Osteocyte (in vitro differentiated cells): ENCODE data around the gene CCS. TPM values are rescaled to one million over a fixed set of nuclear protein-coding genes. Genes with fewer than 3 reads are reported as not detected.

ENCODE experiments used
- DNase-seq: peaks from one replicate; pipeline ENCODE4 v3.0.0; 2021; ENCODE audit warnings: mixed read lengths; ENCODE audit not compliant: unreplicated experiment; ENCODE audit errors: extremely low spot score
- H3K27ac Mint-ChIP-seq: one replicate; pipeline ENCODE4 v1.8.0; 2021; ENCODE audit warnings: mild to moderate bottlenecking, mixed read lengths; ENCODE audit not compliant: unreplicated experiment
- H3K27me3 Mint-ChIP-seq: one replicate; pipeline ENCODE4 v1.8.0; 2021; ENCODE audit warnings: mixed read lengths; ENCODE audit not compliant: unreplicated experiment
- H3K36me3 Mint-ChIP-seq: one replicate; pipeline ENCODE4 v1.8.0; 2021; ENCODE audit warnings: mixed read lengths; ENCODE audit not compliant: unreplicated experiment
- H3K4me1 Mint-ChIP-seq: one replicate; pipeline ENCODE4 v1.8.0; 2021; ENCODE audit warnings: mixed read lengths; ENCODE audit not compliant: unreplicated experiment
- H3K4me3 Mint-ChIP-seq: one replicate; pipeline ENCODE4 v1.8.0; 2021; ENCODE audit warnings: mild to moderate bottlenecking, moderate library complexity, mixed read lengths; ENCODE audit not compliant: unreplicated experiment
- H3K9me3 Mint-ChIP-seq: one replicate; pipeline ENCODE4 v1.8.0; 2021; ENCODE audit warnings: mixed read lengths; ENCODE audit not compliant: unreplicated experiment
- CTCF ChIP-seq: fragments of 200-600 bp; sonication (generic); IDR thresholded peaks from 2 replicates; pipeline ENCODE4 v1.5.0; 2021; ENCODE audit warnings: antibody characterized with exemption, mild to moderate bottlenecking, moderate library complexity
- total RNA-seq: library from RNA; stranded (reverse); gene quantifications from 2 replicates; pipeline ENCODE4 v1.2.1, GENCODE V29; 2021

The CCS gene
- total RNA-seq, 1 donor from 2014 or later: 46.8 TPM

DNA sequence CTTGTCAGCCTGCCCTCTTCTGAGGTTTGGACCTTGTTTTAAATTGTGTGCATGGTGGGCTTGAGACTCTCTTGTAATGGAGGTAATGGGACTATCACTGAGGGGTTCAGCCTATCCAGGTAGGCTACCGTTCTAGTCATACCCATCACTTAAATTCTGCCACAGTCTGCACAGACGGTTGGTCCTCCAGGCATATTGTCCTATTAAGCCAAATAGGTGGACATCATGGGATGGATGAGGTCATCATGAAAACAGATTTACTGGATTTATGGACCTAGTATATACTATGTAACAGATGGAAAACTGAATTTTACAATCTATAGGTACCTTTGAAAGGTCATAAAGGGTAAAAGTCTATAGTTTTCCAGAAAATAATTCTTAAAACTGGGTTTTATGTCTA lies 36.4 kb downstream of the CCS start:
- no peak for DNase-seq
- Mint-ChIP-seq H3K4me3 (no peak overlapping the region), H3K4me1 (no peaks in the 10 kb centered on the region), H3K36me3 (peaks cover 37% of the 10 kb centered on the region), H3K27me3 (no peaks in the 10 kb centered on the region), H3K27ac (no peak overlapping the region), H3K9me3 (no peaks in the 10 kb centered on the region)
- TF ChIP-seq CTCF: no peak

DNA sequence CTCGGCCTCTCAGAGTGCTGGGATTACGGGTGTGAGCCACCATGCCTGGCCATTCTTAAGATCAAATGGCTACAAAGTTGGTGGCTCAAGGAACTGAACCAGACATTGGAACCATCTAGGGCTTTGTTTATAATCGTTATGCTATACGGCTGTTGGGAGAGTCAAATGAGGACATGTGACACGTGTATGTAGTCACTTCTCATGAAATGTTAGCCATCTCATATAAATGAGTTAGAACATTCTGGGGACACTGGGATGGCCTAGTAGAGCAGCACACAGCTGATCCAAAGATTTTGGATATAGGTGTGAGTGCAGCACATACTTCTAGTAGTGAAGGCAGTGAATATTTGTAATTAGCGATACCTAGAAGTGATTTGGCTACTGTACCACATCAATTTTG lies 38.9 kb downstream of the CCS start:
- peaks cover 26% of the 10 kb centered on the region for H3K36me3 Mint-ChIP-seq
- H3K9me3 Mint-ChIP-seq: no peaks in the 10 kb centered on the region
- peaks cover 4% of the 10 kb centered on the region for H3K4me1 Mint-ChIP-seq
- H3K4me3 Mint-ChIP-seq: no peak overlapping the region
- no peak for TF ChIP-seq CTCF
- H3K27ac Mint-ChIP-seq: no peak overlapping the region
- H3K27me3 Mint-ChIP-seq: no peaks in the 10 kb centered on the region
- DNase-seq: no peak

DNA sequence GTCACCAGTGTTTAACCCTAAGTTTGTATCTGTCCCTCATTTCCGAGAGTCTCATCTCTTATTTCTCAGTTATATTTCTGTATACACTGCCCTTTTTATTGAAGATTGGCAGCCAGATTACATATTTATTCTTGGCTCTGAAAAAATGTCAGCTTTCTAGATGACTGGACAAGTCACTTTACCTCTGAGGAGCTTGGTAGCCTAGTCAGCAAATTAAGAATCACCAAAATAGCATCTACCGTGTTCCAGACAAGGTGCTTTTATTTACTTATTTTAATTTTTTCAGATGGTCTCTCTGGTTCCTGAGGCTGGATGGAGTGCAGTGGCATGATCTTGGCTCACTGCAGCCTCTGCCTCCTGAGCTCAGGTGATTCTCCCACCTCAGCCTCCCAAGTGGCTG lies 40.0 kb downstream of the CCS start:
- Mint-ChIP-seq H3K27ac (no peak overlapping the region), H3K9me3 (no peaks in the 10 kb centered on the region), H3K36me3 (peaks cover 18% of the 10 kb centered on the region), H3K27me3 (no peaks in the 10 kb centered on the region), H3K4me3 (no peak overlapping the region), H3K4me1 (peaks cover 11% of the 10 kb centered on the region)
- no peak for TF ChIP-seq CTCF
- DNase-seq: no peak

- Mint-ChIP-seq H3K36me3 (peaks cover 22% of the 10 kb centered on the region), H3K27me3 (no peaks in the 10 kb centered on the region), H3K4me1 (peaks cover 36% of the 10 kb centered on the region), H3K9me3 (no peaks in the 10 kb centered on the region), H3K27ac (peak overlapping the region; percentile 37), H3K4me3 (no peak overlapping the region)
- TF ChIP-seq CTCF: no peak
- no peak for DNase-seq
Observed at GRCh38 chr11:66636411-66636810, 43.4 kb downstream of the CCS start.

DNA sequence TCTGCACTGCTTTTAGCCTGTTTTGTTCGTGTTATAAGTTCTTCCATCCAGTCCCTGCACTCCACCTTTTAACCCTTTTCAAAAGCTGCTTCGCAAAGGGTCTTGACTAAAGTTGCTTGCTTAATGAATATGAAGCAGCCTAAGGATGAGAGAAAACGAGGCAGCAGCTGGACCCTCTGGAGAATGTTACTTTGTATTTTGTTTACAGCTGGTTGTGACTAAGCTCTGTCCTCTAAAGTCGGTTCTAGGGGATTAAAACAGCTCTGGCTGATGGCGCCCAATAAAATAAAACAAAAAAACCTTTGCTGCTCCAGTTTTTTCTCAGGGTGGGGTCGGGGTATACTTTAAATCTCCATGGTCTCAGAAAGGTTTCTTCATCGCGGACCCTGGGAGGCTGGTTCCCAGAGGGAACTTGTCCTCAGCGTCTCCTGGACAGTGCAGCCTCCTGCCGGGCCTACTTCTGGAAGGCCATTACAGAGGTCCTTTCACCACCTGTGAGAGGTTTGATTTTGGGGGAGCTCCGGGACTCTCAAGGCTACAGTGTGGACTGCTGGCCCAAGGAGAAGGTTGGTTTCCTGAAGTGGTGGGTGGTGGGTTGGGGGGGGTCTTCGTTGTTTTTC lies 44.7 kb downstream of the CCS start:
- Mint-ChIP-seq H3K36me3 (peaks cover 33% of the 10 kb centered on the region), H3K4me1 (peaks cover 49% of the 10 kb centered on the region)

More for the DNA sequence above, 44.7 kb downstream of the CCS start:
- no peak for TF ChIP-seq CTCF
- Mint-ChIP-seq H3K4me3 (peak overlapping the region; percentile 97), H3K27ac (peak overlapping the region; percentile 98), H3K9me3 (no peaks in the 10 kb centered on the region), H3K27me3 (no peaks in the 10 kb centered on the region)
- DNase-seq: no peak
